ENCODE measurements around the gene DHRS12.

DNA sequence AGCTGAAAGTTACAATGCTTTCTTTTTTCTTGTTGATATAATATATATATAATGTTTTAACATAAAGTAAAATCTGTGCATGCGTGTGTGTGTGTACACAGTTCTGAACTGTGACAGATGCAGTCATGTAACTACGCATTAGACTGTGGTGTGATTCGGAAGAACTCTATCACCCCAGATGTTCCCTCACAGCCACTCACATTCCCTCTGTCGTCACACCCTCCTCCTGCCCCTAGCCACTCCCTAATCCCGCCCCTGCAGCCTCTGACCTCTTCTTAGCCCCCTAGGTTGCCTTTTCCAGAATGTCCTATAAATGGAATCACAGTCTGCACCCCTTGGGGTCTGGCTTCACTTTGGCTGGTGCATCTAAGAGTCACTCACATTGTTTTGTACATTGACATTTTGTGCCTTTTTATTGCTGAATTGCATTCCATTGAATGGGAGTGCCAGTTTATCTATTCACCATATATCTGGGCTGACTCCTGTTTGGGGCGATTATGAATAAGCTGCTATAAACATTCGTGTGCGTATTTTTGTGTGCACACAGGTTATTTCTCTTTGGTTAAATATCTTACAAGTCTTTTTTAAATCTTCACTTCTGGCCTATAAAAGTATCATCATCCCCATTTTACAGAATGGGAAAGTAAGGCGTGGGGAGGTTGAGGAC, 20.4 kb downstream of the DHRS12 start:
- TF ChIP-seq EZH2 (IDR thresholded peaks at IDR 0.05; ENCODE audit: borderline replicate concordance, low read length): no peak
- TF ChIP-seq, protein P1, sequence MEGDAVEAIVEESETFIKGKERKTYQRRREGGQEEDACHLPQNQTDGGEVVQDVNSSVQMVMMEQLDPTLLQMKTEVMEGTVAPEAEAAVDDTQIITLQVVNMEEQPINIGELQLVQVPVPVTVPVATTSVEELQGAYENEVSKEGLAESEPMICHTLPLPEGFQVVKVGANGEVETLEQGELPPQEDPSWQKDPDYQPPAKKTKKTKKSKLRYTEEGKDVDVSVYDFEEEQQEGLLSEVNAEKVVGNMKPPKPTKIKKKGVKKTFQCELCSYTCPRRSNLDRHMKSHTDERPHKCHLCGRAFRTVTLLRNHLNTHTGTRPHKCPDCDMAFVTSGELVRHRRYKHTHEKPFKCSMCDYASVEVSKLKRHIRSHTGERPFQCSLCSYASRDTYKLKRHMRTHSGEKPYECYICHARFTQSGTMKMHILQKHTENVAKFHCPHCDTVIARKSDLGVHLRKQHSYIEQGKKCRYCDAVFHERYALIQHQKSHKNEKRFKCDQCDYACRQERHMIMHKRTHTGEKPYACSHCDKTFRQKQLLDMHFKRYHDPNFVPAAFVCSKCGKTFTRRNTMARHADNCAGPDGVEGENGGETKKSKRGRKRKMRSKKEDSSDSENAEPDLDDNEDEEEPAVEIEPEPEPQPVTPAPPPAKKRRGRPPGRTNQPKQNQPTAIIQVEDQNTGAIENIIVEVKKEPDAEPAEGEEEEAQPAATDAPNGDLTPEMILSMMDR (IDR thresholded peaks at IDR 0.05; ENCODE audit: low read length): no peak

Measured in OCI-LY1 (cell line).